Activated effector memory CD4-positive, alpha-beta T cell treated with Interleukin-2 at 50 U/mL for 16 hours (primary cell): ENCODE data around the gene CPAMD8.
"Not testable (repeated sequence)": the region's sequence is repeated elsewhere in the genome, so short reads cannot be mapped to it uniquely, and the experiment has no call there.

ENCODE experiments used
- DNase-seq: peaks from one replicate; pipeline ENCODE4 v3.0.0-alpha.2; 2020

Gene CPAMD8

GRCh38 chr19:16889366-16889882 is 137.2 kb downstream of the CPAMD8 start:
- no peak for DNase-seq

- no peak for DNase-seq
These were observed 137.8 kb downstream of the CPAMD8 start, which contains the start of gene F2RL3 for GRCh38 chr19:16888629-16889365. F2RL3 (plus strand) TSS chr19:16888999; CDS start chr19:16889190, 191 bp downstream.

DNA sequence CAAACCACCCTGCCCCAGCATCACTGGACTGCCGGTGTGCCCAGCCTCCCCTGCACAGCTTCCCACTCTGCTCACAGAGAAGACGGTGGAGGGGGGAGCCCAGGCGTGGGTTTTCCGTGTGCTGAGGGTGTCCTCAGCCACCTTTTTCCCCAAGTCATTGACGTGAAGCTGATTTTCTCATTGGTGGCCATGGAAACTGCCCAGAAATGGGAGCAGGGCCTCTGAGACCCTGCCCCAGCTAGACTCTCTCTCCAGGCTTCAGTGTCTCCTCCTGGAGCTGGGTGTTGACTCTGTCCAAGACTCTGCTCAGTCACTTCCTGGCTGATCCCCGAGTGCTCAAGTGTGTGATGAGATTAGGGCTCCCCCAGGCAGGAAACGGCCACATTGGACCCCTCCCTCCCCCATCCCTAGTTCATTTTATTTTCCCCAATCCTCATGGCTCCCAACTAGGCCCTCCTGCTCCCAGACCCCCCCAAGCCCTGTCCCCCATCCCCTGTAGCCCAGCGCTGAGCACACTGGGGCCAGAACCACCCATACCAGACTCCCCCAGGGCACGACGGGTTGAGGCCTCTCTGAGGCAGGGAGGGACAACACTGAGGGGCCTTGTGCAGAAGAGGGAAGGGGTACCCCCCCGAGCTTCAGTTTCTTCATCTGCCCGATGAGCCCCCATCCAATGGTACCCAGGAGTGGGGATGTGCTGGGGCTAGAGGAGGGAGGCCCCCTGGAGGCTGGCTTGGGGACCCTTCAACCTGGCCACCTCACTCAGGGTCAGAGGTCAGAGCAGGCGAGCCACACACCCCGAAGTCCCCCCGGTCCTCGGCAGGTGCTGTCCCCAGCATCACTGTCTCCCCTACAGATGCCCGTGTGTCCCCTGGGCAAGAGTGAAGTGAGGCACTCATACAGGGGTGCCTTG is 139.0 kb downstream of the CPAMD8 start:
- DNase-seq, result no peak

GRCh38 chr19:16886305-16886880 is 140.2 kb downstream of the CPAMD8 start:
- DNase-seq, result no peak

- DNase-seq, result no peak
These were observed 141.4 kb downstream of the CPAMD8 start for GRCh38 chr19:16885166-16885565.

- no peak for DNase-seq
These were observed 143.1 kb downstream of the CPAMD8 start for GRCh38 chr19:16883522-16883921.

DNA sequence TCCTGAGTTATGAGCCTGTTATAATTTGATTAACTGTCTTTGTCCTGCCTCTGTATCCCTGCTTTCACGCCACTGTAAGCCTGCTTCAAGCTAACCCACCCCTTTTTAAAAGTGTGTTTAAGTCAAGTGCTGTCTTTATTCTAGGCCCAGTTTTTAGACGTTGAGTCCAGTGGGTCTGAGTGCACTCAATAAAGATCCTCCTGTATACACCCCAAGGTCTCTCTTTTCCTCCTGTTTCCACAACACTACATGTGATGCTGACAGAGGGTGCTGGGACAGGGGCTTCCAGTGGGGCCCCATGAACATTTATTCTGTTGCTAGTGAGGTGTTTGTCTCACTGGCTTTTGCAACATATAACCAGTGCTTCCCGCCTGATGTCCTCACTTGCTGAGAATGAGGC is 144.5 kb downstream of the CPAMD8 start:
- DNase-seq, result no peak

DNA sequence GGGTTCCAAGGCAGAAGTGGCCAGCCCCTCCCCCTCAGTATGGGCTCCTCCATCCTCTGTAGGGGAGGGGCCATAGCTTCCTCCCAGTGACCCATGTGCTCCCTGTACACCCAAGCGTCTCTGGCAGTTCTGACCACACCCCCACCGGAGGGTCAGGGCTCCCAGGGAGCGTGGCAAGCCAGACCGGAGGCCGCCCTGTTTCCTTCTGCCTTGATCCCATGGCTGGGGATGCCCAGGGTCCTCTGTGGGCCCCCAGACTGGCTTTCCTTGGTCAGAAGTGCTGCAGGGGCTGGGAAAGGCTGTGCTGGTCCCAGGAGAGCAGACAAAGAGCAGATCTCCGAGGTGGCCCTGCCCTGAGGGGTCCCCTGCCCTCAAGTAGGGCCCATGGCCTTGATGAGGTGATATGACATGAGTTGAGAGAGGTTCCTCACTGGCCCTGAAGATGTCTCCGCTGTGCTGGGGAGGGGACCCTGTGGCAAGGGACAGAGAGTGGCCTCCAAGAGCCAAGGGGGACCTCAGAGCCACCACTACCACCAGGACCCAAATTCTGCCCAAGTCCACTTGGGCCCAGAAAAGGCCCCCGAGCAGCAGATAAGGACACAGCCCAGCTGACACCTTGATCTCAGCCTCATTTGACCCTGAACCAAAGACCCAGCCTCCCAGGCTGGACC is 145.6 kb downstream of the CPAMD8 start:
- DNase-seq, result no peak

DNA sequence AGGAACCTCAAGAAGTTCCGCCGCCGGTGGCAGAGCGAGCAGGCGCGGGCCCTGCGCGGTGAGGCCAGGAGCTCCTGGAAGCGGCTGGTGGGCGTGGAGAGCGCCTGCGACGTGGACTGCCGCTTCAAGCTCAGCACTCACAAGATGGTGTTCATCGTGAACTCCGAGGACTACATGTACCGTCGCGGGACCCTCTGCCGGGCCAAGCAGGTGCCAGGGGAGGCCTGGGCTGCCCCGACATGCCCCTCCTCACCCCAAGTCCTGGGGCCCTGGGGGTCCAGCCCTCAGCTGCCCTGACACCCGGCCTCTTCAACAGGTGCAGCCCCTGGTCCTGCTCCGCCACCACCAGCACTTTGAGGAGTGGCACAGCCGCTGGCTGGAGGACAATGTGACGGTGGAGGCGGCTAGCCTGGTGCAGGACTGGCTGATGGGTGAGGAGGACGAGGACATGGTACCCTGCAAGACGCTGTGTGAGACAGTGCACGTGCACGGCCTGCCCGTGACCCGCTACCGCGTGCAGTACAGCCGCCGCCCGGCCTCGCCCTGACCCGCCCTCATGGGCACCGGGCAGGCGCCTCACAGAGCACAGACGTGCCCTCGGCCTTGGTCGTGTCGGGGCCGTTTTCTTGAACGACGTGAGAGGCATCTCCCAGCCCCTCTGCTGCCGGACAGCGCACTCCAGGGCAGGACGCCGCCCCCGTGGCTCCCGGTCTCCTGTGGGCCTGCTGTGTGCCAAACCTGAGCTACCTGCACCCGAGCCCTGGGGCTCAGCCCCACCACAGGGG is 148.2 kb downstream of the CPAMD8 start:
- no peak for DNase-seq

- no peak for DNase-seq
These were observed 149.0 kb downstream of the CPAMD8 start for GRCh38 chr19:16877581-16877980.

DNA sequence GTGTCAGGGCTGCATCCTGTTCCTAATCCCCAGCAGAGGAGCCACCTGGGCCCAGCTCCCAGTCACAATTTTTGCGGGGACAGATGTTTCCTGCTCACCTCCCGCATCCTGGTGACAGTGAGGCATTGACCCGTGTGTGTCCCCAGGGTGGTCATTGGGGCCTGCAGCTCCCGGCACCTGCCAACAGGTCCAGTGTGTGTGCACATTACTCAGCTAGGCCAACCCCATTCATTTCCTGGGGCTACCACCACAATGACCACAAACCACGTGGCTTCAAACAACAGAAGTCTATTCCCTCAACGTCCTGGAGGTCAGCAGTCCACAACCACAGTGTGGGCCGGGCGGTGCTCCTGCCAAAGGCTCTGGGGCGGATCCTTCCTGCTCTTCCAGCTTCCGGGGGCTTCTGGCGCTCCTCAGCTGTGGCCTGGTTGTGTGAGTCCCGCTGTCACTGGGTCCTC is 149.7 kb downstream of the CPAMD8 start:
- DNase-seq, result no peak

DNA sequence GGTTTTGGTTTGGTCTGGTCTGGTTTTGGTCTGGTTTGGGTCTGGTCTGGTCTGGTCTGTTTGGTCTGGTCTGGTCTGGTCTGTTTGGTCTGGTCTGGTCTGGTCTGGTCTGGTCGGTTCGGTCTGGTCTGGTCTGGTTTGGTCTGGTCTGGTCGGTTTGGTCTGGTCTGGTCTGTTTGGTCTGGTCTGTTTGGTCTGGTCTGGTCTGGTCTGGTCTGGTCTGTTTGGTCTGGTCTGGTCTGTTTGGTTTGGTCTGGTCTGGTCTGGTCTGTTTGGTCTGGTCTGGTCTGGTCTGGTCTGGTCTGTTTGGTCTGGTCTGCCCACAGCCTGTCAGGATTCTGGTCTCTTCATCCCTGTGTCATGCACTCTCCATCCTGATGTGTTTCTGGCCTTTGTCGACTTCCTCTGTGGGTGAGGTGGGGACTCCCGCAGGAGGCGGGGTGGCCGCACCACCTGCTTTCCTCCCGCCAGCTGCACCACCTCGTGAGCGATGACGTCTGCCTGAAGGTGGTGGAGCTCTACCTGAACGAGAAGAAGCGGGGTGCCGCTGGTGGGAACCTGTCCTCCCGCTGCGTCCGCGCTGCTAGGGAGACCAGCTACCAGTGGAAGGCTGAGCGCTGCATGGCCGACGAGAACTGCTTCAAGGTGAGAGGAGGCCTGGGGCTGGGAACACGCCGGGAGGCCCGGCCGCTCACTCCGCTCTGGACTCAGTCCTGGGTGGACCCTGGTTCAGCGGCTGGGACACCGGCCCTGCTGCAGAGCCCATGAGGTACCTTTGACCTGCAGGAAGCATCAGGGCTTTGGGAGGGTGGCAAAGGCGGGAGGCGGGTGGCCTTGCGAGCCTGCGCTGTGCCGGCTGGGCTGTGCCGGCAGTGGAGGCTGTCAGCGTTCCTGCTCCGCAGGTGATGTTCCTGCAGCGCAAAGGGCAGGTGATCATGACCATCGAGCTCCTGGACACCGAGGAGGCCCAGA is 150.7 kb downstream of the CPAMD8 start:
- DNase-seq, result no peak

- not testable (repeated sequence) for DNase-seq
These were observed 151.7 kb downstream of the CPAMD8 start for GRCh38 chr19:16874978-16875299.

GRCh38 chr19:16874250-16874977 is 152.2 kb downstream of the CPAMD8 start:
- DNase-seq, result no peak

DNA sequence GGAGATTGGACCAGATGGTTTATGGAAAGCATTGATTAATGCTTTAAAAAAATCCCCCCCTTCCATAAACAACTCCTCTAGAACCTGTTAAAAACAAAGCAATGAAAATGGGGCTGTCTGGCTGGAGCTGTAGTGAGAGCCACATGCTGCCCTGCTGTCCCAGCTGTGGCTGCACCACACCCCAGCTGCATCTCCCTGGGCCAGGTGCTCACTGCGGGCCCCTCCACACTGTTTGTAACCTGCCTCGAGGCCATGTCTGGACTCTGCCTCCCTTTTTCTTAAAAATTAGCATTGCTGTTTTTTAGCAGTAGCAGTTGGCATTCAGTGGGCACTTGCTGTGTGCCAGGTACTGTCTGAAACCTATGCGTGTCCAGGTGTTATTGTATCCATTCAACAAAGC is 153.0 kb downstream of the CPAMD8 start:
- DNase-seq, result no peak

DNA sequence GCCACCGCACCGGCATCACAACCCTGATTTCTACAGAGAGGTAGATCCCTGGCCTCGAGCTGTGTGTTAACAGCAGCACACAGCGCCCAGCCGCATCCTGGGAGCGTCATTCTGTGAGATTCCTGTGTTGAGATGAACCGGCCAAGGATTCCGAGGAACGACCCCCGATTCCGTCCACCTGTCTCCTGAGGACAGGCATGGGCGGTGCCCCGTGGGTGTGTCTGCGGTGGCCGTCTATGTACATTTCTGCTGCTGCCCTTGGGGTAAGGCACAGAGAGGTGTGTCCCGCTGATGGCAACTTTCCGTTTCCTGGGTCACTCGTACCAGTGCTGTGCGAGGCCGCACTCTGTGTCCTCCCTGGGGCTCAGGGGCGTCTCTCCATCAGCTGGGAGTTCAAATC is 153.9 kb downstream of the CPAMD8 start:
- no peak for DNase-seq

DNA sequence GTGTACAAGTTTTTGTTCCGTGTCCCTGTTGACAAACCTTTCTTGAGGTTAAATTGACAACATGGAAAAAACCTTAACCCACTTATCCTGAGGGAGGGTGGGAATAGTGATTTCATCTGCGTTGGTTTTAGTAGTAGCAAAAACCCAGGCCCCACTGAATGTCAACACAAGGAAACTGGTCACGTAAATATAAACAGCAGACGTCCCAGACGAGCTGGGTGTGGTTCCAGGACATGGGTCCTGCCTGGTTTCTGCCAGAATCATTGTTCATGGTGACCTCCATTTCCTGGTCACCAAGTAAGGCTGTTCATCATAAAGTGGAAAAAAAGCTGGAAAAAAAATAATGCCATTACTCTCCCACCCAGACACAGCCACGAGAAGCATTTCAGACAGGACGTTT is 154.7 kb downstream of the CPAMD8 start:
- no peak for DNase-seq

GRCh38 chr19:16869331-16869972 is 157.2 kb downstream of the CPAMD8 start:
- no peak for DNase-seq

DNA sequence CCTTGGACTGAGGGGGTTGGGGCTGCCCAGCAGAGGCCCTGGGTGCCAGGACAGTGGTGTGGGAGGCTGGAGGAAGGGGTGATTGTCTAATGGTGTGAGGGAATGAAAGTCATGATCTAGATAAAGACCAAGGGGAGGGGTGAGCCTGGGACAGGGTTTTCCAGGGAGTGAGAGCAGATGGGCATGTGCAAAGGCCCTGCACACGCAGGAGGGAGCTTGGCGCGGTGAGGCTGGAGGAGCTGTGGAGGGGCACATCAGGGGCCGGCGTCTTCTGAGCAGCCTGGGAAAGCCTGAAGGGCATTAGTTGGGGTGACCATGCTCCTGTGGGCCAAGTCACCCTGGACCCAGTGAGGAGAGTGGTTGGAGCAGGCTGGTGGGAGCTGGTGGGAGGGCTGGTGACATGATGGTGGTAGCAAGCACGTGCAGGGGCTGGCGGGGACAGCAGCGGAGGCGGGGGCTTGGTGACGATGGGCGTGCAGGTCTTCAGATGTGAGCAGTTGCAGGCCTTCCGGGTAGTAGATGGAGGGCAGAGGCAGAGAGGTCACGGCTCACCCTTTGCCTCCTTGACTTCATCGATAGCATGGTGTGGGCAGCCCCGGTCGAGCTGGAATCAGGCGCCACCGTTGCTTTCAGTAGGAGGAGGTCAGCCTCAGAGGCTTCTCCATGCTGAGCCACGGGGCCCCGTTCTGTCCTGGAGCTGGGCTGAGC is 158.0 kb downstream of the CPAMD8 start:
- DNase-seq, result no peak
